ENCODE data around the gene NRXN2.

GRCh38 chr11:64616817-64617216 is 106.2 kb downstream of the NRXN2 start:
- TF ChIP-seq CTCF (IDR thresholded peaks at IDR 0.05) (no peak), POLR2A (IDR thresholded peaks at IDR 0.05) (no peak)
